Effector CD4-positive, alpha-beta T cell (primary cell): ENCODE results near the gene RAB3GAP2.
"Not testable (repeated sequence)": the region's sequence is repeated elsewhere in the genome, so short reads cannot be mapped to it uniquely, and the experiment has no call there.

Experiments used
- DNase-seq: peaks from one replicate; pipeline ENCODE4 v3.0.0-alpha.2; 2020

Gene RAB3GAP2

GRCh38 chr1:220127076-220127475, 145.2 kb downstream of the RAB3GAP2 start:
- no peak for DNase-seq

- no peak for DNase-seq
Observed at GRCh38 chr1:220124542-220124941, 147.7 kb downstream of the RAB3GAP2 start.

- no peak for DNase-seq
Observed at GRCh38 chr1:220123889-220124288, 148.4 kb downstream of the RAB3GAP2 start.

GRCh38 chr1:220123066-220123465, 149.2 kb downstream of the RAB3GAP2 start:
- DNase-seq: no peak

- DNase-seq: no peak
Observed at GRCh38 chr1:220121791-220122530, 150.3 kb downstream of the RAB3GAP2 start.

GRCh38 chr1:220119043-220119512, 153.2 kb downstream of the RAB3GAP2 start:
- no peak for DNase-seq

GRCh38 chr1:220113136-220113695, 159.0 kb downstream of the RAB3GAP2 start:
- DNase-seq: peak; percentile 18

- not testable (repeated sequence) for DNase-seq
Observed at GRCh38 chr1:220112600-220112999, 159.7 kb downstream of the RAB3GAP2 start.

- not testable (repeated sequence) for DNase-seq
Observed at GRCh38 chr1:220110473-220110872, 161.8 kb downstream of the RAB3GAP2 start.

- DNase-seq: no peak
Observed at GRCh38 chr1:220099826-220100225, 172.4 kb downstream of the RAB3GAP2 start.
